Measurements from ENCODE around the gene GSAP.

The GSAP gene

DNA sequence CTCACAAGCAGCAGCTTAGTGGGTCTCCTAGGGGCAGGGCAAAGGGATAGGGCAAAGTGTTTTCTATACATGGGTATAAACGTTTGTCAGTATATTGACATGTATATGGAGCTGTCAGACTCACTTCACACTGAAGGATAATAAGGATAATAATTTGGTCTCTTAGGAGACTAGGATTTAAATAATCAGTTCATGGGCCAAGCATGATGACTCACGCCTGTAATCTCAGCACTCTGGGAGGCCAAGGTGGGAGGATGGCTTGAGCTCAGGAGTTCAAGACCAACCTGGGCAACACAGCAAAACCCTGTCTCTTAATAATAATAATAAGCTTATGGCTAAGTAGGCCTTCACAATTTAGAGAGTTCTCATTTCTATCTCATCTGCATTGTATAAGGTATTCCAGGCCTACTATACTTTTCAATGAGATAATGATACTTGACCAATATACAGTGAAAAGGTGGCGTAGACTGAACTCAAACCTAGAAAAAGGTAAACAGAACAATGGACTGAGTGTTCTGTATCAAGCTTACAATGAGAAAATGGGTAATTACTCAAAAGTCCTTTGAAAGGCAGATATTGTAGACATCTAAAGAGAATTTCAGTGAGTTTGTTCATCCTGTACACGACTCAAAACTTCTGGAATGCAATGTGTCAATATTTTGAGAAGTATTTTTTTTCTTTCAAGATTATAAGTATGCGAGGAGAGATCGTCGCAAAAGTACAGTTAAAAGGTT lies 7.0 kb downstream of the GSAP start:
- DNase-seq (ENCODE audit: low spot score), result no peak

DNA sequence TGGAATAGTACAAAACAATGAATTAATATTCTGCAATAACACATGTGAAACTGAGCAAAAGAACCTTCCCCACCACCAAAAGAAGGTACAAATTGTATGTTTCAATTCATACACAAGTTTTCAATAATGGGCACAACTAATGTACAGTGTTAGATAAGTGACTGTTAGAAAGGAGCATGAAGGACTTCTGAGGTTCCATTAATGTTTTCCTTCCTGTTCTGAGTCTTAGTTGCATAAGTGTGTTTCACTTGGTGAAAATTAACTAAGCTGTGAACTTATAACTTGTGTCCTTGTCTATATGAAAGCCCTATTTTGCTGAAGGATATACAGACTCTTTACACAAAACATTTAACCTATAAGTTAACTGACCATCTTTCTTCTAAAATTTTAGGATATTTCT lies 8.2 kb downstream of the GSAP start:
- no peak for DNase-seq (ENCODE audit: low spot score)

DNA sequence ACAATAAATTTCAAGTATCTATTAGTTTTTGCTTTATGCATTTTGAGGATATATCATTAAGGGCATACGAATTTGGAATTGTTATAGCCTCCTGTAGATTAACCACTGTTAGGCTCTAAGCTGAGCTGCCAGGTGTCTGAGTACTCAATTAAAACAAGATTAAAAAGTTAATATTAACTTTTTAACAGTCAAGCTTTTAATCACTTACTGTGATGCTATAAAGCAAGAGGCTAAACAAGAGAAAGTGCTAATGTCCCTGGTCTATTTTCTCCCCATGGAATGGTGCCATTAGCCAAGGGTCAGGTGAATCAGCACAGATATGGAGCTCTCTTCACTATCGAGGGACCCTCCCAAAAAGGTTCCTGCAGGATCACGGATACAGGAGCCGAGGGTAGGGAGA lies 9.7 kb downstream of the GSAP start:
- no peak for DNase-seq (ENCODE audit: low spot score)

DNA sequence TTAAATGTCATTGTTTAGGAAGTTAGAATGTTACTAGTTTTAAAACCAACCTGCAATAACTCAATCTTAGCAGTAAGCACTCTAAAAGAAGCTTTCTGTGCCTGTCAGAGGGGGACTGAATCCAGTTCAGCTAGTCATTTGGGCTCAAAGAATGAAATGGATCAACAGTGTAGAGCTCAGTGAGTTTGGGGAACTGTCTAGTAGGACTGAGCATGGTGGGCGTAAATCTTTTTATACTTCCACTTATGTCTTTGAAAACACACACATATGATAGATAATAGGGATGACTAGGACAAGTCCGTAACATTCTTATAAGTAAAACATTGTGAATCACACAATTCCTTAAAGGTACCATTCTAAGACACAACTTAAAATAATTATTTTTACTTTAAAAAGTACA lies 11.5 kb downstream of the GSAP start:
- DNase-seq (ENCODE audit: low spot score), result no peak

DNA sequence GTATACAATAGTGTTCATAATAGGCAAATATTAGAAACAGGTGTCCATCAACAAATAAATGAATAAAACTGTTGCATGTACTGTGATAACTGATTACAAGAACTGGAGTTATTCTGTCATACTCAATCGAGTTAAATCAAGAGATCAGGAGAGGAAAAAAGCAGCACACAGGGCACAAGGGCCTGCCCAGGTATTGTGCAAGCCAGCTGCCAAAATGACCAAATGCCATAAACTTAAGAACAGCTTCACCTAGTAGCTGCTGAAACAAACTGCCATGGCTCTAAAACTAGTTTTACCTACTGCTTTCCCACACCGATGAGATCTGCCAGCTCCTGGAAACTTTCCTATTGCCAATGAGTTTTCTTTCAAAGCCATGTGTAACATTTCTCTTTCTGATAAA lies 12.2 kb downstream of the GSAP start:
- no peak for DNase-seq (ENCODE audit: low spot score)

DNA sequence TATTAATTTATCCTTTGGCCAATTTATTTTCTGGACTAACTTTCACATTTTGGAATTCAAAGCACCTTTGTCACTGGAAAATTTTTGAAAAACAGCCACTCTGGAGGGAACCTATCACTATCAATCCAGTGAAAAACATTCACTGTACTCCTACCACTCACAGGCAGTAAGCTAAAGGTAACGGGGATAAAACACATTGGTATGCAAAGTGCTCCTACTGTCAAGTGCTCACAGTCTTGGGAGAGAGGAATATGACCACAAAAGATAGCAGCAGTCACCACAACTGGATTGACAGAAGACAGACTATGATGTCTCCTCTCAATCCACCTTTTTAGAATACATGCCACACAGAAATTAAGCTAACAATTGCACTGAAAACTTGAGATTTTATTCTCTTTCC lies 13.3 kb downstream of the GSAP start:
- no peak for DNase-seq (ENCODE audit: low spot score)

DNA sequence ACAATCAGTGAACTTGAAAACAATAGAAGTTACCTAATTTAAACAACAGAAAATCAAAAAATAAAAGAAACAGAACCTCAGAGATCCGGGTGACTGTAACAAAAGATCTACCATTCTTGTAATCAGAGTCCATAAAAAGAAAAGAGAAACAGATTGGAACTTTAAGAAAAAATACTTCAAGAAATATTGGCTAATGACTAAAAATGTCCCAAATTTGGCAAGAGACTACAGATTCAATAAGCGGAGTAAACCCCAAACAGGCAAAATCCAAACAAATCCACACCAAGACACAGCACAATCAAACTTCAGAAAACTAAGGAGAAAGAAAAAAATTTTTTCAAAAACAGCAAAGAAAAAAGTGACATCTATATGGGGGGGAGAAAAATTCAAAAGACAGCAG lies 15.1 kb downstream of the GSAP start:
- no peak for DNase-seq (ENCODE audit: low spot score)

DNA sequence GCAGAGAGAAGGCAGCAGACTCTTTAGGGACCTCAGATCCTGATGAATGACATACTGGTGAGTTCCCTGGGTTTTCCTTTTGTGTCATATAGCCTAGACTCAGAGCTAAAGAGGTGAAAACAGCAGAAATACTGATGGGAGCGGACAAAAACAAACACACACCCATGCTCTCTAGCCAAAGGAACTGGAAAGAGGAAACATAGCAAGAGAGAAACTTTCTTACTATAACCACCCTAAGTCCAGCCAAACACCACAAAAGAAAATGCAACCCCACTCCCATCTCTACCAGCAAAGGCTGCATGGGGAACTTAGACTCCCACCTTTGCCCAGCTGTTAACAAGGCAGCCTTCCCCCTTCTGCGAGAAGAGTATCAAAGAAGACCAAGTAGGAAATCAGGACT lies 16.3 kb downstream of the GSAP start:
- DNase-seq (ENCODE audit: low spot score), result no peak

DNA sequence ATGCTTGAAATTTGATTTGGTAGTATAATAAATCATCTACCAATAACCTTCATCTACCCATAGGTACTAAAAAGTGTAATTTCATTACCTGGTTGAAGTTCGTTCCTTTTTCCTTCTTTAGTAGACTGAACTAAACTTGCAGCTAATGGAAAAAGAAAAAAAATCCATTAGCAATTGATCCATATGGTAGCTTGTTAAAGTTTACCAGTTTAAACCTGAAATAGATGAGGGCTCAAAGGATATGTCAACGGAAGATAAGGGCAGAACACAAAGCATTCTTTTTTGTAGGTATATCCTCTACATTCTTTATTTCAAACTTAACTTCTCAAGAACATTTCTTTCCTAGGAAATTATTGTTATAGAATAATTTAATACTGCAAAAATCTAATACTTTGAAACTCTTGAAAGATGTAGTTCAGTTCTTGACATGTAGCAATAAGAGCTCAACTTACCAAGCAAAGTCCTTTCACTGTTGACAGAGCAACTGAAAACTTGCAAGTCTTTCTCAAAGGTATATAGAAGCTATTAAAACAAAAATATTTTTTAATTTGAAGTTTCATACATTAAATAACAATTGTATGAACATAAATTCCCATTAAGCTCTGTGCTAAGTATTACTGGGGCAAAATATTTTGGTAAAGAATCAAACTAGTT lies 19.1 kb downstream of the GSAP start:
- DNase-seq (ENCODE audit: low spot score), result no peak

DNA sequence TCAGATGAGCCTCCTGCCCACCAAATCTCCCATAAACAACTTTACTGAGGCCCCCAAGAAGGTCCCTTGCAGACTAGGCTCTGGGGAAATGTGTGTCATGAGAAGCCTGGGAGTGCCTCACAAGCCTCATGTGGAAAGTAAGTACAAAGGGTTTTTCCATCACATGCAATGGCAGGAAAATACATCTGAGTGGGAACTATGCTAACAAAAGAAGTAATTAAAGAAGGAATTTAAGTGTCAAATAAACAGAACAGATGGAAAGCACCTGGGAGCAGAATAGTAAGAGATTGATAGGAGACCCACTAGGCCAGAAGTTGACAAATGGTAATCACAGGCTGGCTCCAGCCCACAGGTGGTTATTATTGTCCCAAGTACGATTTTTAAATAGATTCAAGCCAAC lies 20.5 kb downstream of the GSAP start:
- no peak for DNase-seq (ENCODE audit: low spot score)

DNA sequence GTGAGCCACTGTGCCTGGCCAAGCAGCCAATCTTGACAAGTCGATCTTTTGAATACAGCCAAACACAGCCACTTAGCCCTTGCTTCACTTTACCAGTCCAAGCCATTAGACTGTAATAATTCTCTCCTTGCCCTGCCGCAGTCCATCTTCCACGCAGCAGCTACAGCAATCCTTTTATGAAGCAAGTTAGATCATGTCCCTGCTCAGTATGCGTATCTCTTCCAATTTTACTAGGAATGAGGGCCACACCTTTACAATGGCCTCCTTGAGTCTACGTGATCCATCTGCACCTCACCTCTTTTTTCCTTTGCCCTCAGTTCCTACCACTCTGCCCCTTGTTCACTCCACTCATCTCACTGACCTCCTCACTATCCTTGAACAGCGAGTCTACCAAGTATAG lies 22.2 kb downstream of the GSAP start:
- no peak for DNase-seq (ENCODE audit: low spot score)

DNA sequence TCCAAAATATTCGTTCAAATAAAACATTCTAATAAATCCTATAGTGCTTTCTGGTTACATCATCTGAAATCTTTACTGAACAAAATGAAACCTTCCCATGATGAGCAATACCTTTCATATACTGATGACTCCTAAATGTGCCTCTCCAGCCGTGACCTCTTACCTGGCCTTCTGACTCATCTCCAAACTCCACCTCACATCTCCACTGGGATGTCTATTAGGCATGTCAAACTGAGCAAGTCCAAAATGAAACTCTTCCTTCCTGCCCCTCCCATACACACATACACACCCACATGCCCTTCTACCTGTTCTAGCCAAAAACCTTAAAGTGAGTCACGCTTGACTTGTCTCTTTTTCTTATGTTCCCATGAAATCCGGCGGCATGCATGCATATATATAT lies 22.9 kb downstream of the GSAP start:
- no peak for DNase-seq (ENCODE audit: low spot score)

DNA sequence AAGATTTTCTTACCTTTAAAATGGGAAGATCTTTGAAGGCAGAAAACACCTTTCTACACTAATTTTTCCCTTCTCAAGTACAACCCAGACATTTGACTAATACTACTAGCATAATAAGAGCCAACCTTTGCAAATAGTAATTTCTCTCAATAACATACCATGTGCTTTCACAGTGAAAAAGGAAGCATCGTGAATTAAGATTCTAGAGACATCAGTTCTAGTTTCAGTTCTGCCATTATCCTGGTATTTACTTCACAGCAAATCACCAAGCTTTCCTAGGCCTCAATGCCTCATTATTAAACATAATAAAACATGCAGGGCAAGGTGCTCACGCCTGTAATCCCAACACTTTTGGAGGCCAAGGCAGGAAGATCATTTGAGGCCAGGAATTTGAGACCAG lies 24.9 kb downstream of the GSAP start:
- DNase-seq (ENCODE audit: low spot score), result no peak

DNA sequence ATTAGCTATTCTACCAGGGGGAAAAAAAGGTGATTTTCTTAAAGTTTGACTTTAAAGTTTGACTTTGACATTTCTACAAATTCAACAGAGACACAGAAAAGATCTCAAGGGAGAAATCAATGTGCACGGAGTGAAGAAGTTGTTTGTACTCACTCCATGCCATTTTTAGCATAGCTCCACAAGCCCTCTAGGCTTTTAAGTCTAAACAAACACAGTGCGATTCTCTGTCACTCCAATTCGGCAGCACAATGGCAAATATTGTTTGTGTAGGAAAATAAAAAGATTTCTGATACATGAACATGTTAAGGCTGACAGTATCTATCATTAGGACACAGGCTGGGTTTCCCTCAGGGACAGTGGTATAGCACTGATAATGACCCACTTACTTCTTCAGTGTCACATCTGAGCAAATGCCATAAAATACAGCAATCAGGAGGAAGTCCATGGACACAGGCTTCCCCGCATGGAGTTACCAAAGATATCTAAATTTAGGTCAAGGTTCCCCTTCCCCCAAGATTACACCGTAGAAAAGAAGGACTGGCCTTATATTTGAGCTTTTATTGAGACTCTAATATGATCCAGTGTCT lies 28.0 kb downstream of the GSAP start:
- DNase-seq (ENCODE audit: low spot score), result no peak

DNA sequence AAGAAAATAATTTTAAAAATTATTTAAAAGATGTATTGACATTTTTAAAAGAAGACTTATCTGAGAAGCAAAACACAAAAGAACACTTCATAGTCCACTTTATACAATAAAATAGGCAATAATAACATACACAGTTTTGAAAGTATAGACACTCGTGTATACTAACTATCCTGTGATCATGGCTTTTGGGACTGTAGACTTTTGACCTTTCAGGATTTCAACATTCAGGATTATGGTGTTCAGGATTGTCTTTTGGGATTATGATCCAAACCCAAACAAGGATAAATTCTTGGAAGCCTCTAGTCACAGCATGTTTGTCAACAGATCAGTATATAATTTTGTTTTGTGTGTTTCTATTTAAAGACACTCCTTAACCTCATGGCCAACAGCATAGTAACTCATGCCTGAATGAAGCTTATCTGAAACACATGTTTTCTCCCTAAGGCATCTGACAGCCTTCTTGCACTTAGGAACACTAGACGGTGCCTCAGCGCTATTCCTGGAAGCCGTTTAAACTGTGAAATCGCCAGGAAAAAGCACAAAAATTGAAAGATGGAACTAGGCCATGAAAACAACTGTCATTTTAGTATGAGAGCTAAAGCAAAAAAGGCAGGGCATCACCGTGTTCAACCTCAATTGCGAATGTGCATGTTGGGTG lies 29.9 kb downstream of the GSAP start:
- DNase-seq (ENCODE audit: low spot score), result no peak

DNA sequence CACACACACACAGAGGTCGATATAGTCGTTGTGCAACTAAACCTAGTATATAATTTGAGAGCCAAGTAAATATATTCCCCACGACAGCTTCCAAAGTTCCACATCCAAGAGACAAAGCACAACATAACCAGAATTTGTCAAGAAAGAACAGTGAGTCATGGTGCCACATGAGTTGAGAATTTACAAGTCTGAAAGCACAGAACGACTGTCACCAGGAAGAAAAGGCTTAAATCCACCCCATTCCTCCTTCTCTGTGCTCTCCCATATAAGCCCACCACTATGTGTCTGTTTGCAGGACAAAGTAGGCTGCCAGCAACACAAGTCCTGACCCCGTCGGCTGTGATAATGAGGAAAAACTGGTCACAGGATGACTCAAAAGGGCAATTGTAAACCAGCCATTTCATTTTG lies 32.8 kb downstream of the GSAP start:
- peak; percentile 18 for DNase-seq (ENCODE audit: low spot score)

DNA sequence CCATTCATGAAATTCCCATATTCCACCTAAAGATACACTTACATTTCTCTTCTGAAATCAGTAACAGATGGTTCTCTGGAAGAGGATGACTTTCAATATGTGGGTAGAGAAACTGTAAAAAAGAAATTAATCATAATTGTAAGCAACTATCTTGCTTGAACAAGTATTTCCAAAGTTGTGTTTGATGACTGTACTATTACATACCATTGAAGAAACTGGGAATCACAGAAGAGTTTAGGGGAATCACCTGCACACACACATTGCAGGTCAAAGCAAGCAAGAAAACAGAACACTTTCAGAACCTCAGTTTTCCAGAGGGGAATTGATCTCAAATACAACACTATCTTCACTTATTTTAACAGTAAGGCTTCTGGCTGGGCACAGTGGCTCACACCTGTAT lies 33.6 kb downstream of the GSAP start:
- no peak for DNase-seq (ENCODE audit: low spot score)

DNA sequence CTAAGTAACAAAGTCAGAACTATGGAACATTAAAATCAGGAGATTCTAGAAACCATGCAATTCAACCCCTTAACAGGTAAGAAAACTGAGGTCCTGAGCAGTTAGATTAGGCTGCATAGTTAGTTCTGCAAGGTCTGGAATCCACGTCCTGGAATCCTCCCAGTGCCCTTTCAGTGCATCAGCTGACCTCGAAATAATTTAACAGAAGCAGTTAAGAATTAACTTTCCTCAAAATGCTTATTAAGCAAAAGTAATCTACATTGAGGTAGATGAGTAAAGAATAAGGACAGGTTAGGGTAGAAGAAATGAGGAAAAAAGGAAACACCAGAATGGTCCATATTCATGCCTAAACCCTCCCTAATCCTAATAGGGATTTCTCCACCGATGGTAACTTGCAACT lies 37.6 kb downstream of the GSAP start:
- DNase-seq (ENCODE audit: low spot score), result no peak

DNA sequence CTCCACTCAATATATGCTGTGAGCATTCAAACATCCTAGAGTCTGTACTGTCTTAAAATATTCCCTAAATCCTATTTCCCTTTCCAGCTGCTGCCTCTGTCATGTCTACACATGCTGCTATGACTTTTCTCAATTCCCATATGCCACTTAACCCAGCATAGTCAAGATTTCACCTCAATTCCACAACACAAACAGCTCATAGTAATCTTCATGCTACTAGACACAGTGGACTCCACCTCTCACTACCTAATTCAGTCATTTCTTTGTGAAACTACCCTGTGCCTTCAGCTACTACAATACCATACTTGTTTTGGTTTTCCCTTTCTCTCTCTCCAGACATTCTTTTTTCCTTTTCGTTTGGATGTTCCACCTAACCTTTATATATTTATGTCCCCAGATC lies 45.5 kb downstream of the GSAP start:
- no peak for DNase-seq (ENCODE audit: low spot score)

DNA sequence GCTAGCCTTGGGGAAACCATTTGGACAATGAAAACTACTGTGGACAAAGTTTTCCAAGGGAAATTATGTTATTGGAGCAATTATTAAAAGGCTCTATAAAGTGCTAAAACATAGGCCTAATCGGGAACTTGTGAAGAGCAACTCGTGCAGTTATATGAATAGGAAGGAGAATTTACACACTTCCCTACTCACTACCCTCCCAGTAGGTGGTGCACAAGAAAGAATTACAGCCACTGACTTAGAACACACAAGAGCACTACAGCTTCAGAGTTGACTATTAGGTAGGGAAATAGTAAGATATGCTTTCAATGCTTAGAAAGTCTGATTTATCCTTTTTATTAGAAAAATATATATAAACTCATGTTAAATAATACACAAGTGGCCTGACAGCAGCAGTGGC lies 47.2 kb downstream of the GSAP start:
- no peak for DNase-seq (ENCODE audit: low spot score)

DNA sequence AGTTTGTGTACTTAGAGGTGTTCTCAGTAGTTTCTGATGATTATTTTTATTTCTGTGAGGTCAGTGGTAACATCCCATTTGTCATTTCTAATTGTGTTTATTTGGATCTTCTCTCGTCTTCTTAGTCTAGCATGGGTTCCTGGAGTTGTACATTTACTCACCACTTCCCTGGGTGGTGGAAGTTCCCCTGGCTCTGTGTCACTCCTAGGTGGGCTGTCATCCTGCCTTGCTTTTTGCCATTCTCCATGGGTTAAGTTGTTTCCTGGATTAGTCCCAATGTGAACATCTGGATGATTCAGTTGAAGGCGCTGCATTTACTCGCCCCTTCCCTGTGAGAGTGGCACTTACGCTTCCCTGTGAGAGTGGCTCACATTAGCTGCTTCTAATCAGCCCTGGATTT lies 48.2 kb downstream of the GSAP start:
- DNase-seq (ENCODE audit: low spot score), result no peak

DNA sequence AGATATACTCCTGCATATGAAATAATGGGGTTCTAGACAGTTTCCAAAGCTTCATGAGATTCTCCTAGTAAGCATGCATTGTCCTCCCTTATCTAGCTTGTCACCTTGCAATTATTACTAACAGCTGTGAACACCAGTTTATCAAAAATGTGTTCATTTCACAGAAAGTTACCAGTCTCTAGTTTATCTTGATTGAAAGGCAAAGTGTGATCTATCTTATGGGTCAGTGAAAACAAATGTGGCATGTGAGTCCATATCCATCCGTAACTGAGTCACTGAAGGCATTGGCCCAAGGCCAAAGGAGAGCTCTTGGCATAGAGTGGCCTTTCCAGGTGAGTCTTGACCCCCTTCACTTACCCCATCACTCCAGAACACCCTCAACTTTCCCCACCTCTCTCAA lies 53.2 kb downstream of the GSAP start:
- DNase-seq (ENCODE audit: low spot score), result no peak

DNA sequence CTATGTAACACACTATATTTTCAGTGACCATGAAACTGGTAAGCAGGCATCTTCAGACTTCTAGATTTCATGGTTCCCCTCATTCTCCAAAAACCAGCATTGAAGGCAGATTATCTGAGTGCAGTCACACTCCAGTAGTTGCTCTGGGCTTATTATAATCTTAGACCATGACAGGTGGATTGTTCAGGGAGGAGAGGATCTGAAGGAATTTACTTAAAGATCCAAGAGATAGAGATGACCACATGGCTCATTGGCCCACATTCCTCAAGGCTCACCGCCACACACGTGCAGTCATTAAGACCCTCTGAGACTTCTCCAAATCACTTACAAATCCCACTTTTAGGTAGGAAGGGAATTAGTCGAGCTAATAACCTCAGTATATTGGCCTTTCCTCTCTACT lies 55.2 kb downstream of the GSAP start:
- DNase-seq (ENCODE audit: low spot score), result no peak

Measured in AG20443 (cell line).